NCI-H2227 treated with DMSO at 0.1 percent for 48 hours (cell line): ENCODE measurements around the gene CYTH3.

ENCODE experiments used
- DNase-seq: peaks from one replicate; lab custom pipeline; 2025; lab: John Stamatoyannopoulos, UW

Gene CYTH3

GRCh38 chr7:6165521-6166320 is 106.7 kb downstream of the CYTH3 start:
- no peak for DNase-seq

GRCh38 chr7:6165075-6165474 is 107.3 kb downstream of the CYTH3 start:
- DNase-seq, result no peak

- no peak for DNase-seq
These were observed 107.9 kb downstream of the CYTH3 start for GRCh38 chr7:6164491-6164890.

- DNase-seq, result no peak
These were observed 108.4 kb downstream of the CYTH3 start for GRCh38 chr7:6164010-6164409.

GRCh38 chr7:6163402-6163801 is 109.0 kb downstream of the CYTH3 start:
- no peak for DNase-seq

GRCh38 chr7:6162650-6163366 is 109.6 kb downstream of the CYTH3 start:
- no peak for DNase-seq

GRCh38 chr7:6162331-6162620 is 110.1 kb downstream of the CYTH3 start:
- no peak for DNase-seq

GRCh38 chr7:6161463-6162330 is 110.7 kb downstream of the CYTH3 start:
- DNase-seq, result no peak

GRCh38 chr7:6160191-6160623 is 112.2 kb downstream of the CYTH3 start:
- peak; percentile 34 for DNase-seq

GRCh38 chr7:6159524-6160031 is 112.8 kb downstream of the CYTH3 start:
- no peak for DNase-seq

GRCh38 chr7:6159097-6159483 is 113.3 kb downstream of the CYTH3 start:
- peak; percentile 1 for DNase-seq

- DNase-seq, result no peak
These were observed 113.9 kb downstream of the CYTH3 start for GRCh38 chr7:6158424-6159096.

GRCh38 chr7:6157685-6158423 is 114.6 kb downstream of the CYTH3 start:
- no peak for DNase-seq

- DNase-seq, result no peak
These were observed 115.7 kb downstream of the CYTH3 start for GRCh38 chr7:6156734-6157133.

- DNase-seq, result no peak
These were observed 116.8 kb downstream of the CYTH3 start for GRCh38 chr7:6155596-6155995.

GRCh38 chr7:6154542-6155404 is 117.7 kb downstream of the CYTH3 start:
- no peak for DNase-seq

- no peak for DNase-seq
These were observed 118.5 kb downstream of the CYTH3 start for GRCh38 chr7:6153646-6154541.

GRCh38 chr7:6151994-6152735 is 120.3 kb downstream of the CYTH3 start:
- no peak for DNase-seq
